SU-DHL-6 (cell line): ENCODE measurements around the gene CTCF.
A peak's percentile ranks its signal among the peaks of the same experiment; 100 is the strongest.

Experiments used
- H2AFZ ChIP-seq: fragments of 200-600 bp; sonication (generic); 2 replicates; pipeline ENCODE4 v1.6.1; 2014; ENCODE audit warnings: low read depth, mild to moderate bottlenecking, moderate library complexity, mixed read lengths, antibody characterized with exemption, low read length; ENCODE audit not compliant: severe bottlenecking
- H3F3A ChIP-seq: fragments of 200-600 bp; shearing (Covaris generic); 2 replicates; pipeline ENCODE4 v1.6.0; 2016; ENCODE audit warnings: antibody characterized with exemption, mild to moderate bottlenecking; ENCODE audit not compliant: insufficient read depth
- H3K27ac ChIP-seq: fragments of 200-600 bp; sonication (generic); 2 replicates; pipeline ENCODE4 v1.5.1; 2016; ENCODE audit warnings: low read depth, mild to moderate bottlenecking, low read length, moderate library complexity, mixed read lengths
- H3K27me3 ChIP-seq: fragments of 200-600 bp; sonication (generic), shearing (Covaris generic); 2 replicates; pipeline ENCODE4 v1.6.0; 2014; ENCODE audit warnings: mild to moderate bottlenecking, low read length
- H3K36me3 ChIP-seq: fragments of 200-600 bp; sonication (generic); 2 replicates; pipeline ENCODE4 v1.6.1; 2014; ENCODE audit warnings: mild to moderate bottlenecking, low read length, mixed read lengths
- H3K4me2 ChIP-seq: fragments of 300-600, 200-600 bp; shearing (Covaris generic), sonication (generic); 2 replicates; pipeline ENCODE4 v1.6.0; 2014; ENCODE audit warnings: low read length, low read depth, mild to moderate bottlenecking; ENCODE audit not compliant: poor library complexity, severe bottlenecking
- H3K4me3 ChIP-seq: fragments of 200-600 bp; sonication (generic); 2 replicates; pipeline ENCODE4 v1.5.1; 2014; ENCODE audit warnings: antibody characterized with exemption, low read length, mild to moderate bottlenecking, mixed read lengths; ENCODE audit not compliant: insufficient read depth, poor library complexity, severe bottlenecking
- H3K79me2 ChIP-seq: fragments of 200-600 bp; sonication (generic); 2 replicates; pipeline ENCODE4 v1.6.1; 2014; ENCODE audit warnings: mild to moderate bottlenecking, low read length, moderate library complexity; ENCODE audit not compliant: insufficient read depth
- H3K9ac ChIP-seq: fragments of 200-600 bp; sonication (generic); 2 replicates; pipeline ENCODE4 v1.7.0; 2014; ENCODE audit warnings: mild to moderate bottlenecking, low read length
- H3K9me2 ChIP-seq: fragments of 200-600 bp; sonication (generic); replicated peaks from 2 replicates; pipeline ENCODE4 v1.6.1; 2014; ENCODE audit warnings: low read length; ENCODE audit not compliant: insufficient read depth
- H3K9me3 ChIP-seq: fragments of 200-600 bp; sonication (generic); 2 replicates; pipeline ENCODE4 v1.6.1; 2014; ENCODE audit warnings: low read length, mixed read lengths; ENCODE audit not compliant: insufficient read depth
- H4K20me1 ChIP-seq: fragments of 200-600 bp; sonication (generic); 2 replicates; pipeline ENCODE4 v1.6.1; 2014; ENCODE audit warnings: low read depth, mild to moderate bottlenecking, antibody characterized with exemption, low read length, moderate library complexity, mixed read lengths
- EZH2phosphoT487 ChIP-seq: fragments of 200-600 bp; sonication (generic), shearing (Covaris generic); conservative IDR thresholded peaks from 2 replicates; pipeline ENCODE4 v1.6.1; 2018; ENCODE audit warnings: mild to moderate bottlenecking, antibody characterized with exemption, low read length, moderate library complexity, mixed read lengths
- TF ChIP-seq, protein P1 (sequence below): fragments of 200-600 bp; sonication (generic); IDR thresholded peaks from one replicate; pipeline ENCODE4 v1.5.1; 2017; ENCODE audit warnings: antibody characterized with exemption, mild to moderate bottlenecking, low read length, moderate library complexity; ENCODE audit not compliant: insufficient read depth, poor library complexity, severe bottlenecking

CTCF gene

GRCh38 chr16:67664258-67664657 lies 101.9 kb downstream of the CTCF start:
- Histone ChIP-seq H3K27ac (no peak overlapping the region), H3K4me3 (no peak overlapping the region), H3K36me3 (no peaks in the 10 kb centered on the region), H3F3A (peaks cover 3% of the 10 kb centered on the region; the same call in 1 of the 2 replicates), H3K79me2 (no peaks in the 10 kb centered on the region), H3K27me3 (no peaks in the 10 kb centered on the region), H3K9ac (no peak overlapping the region), H4K20me1 (no peaks in the 10 kb centered on the region), H3K9me3 (no peaks in the 10 kb centered on the region), H2AFZ (no peak overlapping the region), H3K4me2 (no peak overlapping the region), H3K9me2 (no peaks in the 10 kb centered on the region)
- TF ChIP-seq, protein P1, sequence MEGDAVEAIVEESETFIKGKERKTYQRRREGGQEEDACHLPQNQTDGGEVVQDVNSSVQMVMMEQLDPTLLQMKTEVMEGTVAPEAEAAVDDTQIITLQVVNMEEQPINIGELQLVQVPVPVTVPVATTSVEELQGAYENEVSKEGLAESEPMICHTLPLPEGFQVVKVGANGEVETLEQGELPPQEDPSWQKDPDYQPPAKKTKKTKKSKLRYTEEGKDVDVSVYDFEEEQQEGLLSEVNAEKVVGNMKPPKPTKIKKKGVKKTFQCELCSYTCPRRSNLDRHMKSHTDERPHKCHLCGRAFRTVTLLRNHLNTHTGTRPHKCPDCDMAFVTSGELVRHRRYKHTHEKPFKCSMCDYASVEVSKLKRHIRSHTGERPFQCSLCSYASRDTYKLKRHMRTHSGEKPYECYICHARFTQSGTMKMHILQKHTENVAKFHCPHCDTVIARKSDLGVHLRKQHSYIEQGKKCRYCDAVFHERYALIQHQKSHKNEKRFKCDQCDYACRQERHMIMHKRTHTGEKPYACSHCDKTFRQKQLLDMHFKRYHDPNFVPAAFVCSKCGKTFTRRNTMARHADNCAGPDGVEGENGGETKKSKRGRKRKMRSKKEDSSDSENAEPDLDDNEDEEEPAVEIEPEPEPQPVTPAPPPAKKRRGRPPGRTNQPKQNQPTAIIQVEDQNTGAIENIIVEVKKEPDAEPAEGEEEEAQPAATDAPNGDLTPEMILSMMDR = no peak

DNA sequence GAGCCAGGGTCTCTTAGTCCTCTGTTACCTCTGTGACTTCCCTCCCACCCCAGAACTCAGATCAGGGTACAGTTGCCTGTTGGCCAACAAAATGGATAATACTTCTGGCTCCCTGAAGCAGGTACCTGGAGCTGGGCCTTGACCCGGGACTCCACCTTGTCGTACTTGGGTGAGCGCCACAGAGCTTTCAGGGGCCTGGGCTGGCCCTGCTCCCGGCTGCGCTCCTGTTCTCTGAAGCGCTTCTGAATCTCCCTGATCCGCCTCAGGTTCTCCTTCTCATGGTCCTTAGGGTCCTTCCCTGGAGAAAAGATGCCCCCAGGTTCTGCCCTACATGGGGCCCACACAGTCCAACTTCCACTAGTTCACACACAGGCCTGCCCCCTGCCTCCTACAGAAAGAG lies 102.5 kb downstream of the CTCF start:
- Histone ChIP-seq H3K79me2 (no peaks in the 10 kb centered on the region), H3K4me3 (no peak overlapping the region), H3K27me3 (no peaks in the 10 kb centered on the region), H3F3A (peaks cover 3% of the 10 kb centered on the region; the same call in 1 of the 2 replicates), H3K36me3 (no peaks in the 10 kb centered on the region), H3K9me3 (no peaks in the 10 kb centered on the region), H2AFZ (no peak overlapping the region), H3K27ac (no peak overlapping the region), H4K20me1 (no peaks in the 10 kb centered on the region), H3K4me2 (no peak overlapping the region), H3K9ac (no peak overlapping the region), H3K9me2 (no peaks in the 10 kb centered on the region)
- TF ChIP-seq, protein P1 = no peak
- no peak for TF ChIP-seq EZH2phosphoT487

DNA sequence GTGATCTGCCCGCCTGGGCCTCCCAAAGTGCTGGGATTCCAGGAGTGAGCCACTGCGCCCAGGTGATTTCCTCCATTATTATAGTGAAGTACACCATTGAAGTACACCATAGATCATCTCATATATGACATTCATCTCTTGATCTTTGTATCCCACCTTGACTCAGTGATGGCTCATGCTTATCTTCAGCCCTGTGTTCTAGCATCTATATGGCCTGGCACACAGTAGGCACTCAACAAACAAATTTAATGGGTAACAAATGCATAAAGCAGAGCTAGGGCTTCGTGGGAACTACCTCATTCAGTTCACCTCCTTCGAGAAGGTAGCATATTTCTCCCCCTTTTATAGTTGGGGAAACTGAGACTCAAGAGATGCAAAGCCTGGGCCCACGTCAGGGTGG lies 103.3 kb downstream of the CTCF start:
- no peaks in the 10 kb centered on the region for H3K9me2 ChIP-seq
- H3K4me3 ChIP-seq = no peak overlapping the region
- no peak overlapping the region for H3K27ac ChIP-seq
- H3K79me2 ChIP-seq = no peaks in the 10 kb centered on the region
- peaks cover 3% of the 10 kb centered on the region; the same call in 1 of the 2 replicates for H3F3A ChIP-seq
- TF ChIP-seq, protein P1 = no peak
- no peak for TF ChIP-seq EZH2phosphoT487
- no peak overlapping the region for H2AFZ ChIP-seq
- peak overlapping the region; percentile 52; the same call in 1 of the 2 replicates for H3K9ac ChIP-seq
- no peaks in the 10 kb centered on the region for H3K27me3 ChIP-seq
- H4K20me1 ChIP-seq = no peaks in the 10 kb centered on the region
- H3K4me2 ChIP-seq = peak overlapping the region; percentile 66
- no peaks in the 10 kb centered on the region for H3K9me3 ChIP-seq
- H3K36me3 ChIP-seq = no peaks in the 10 kb centered on the region
